Hindlimb muscle (tissue), 1 donor: ENCODE results near the gene CEP350. TPM values are rescaled to one million over a fixed set of nuclear protein-coding genes. Genes with fewer than 3 reads are reported as not detected.
"Not testable (repeated sequence)": the region's sequence is repeated elsewhere in the genome, so short reads cannot be mapped to it uniquely, and the experiment has no call there.

Source experiments
- DNase-seq: peaks from one replicate; pipeline ENCODE4 v3.0.0-alpha.2; 2013
- polyA plus RNA-seq: library from polyadenylated mRNA; unstranded; fragments of 120-200 nt; gene quantifications from one replicate; pipeline ENCODE4 v1.2.1, GENCODE V29; 2013; ENCODE audit not compliant: insufficient read length

The CEP350 gene
- polyA plus RNA-seq, 1 donor = 35.3 TPM

- no peak for DNase-seq
Measured at GRCh38 chr1:180123463-180123936, 168.9 kb downstream of the CEP350 start.

- no peak for DNase-seq
Measured at GRCh38 chr1:180130651-180131050, 176.0 kb downstream of the CEP350 start.

- DNase-seq = no peak
Measured at GRCh38 chr1:180131510-180131909, 176.9 kb downstream of the CEP350 start.

- no peak for DNase-seq
Measured at GRCh38 chr1:180133193-180133592, 178.6 kb downstream of the CEP350 start.

GRCh38 chr1:180133688-180134087 lies 179.1 kb downstream of the CEP350 start:
- DNase-seq = not testable (repeated sequence)

- DNase-seq = no peak
Measured at GRCh38 chr1:180135535-180135934, 180.9 kb downstream of the CEP350 start.

- no peak for DNase-seq
Measured at GRCh38 chr1:180136331-180136967, 181.8 kb downstream of the CEP350 start.

GRCh38 chr1:180136968-180137356 lies 182.4 kb downstream of the CEP350 start:
- DNase-seq = no peak

GRCh38 chr1:180137776-180138175 lies 183.2 kb downstream of the CEP350 start:
- no peak for DNase-seq

- no peak for DNase-seq
Measured at GRCh38 chr1:180141381-180141934, 186.8 kb downstream of the CEP350 start.

GRCh38 chr1:180143359-180143758 lies 188.7 kb downstream of the CEP350 start:
- no peak for DNase-seq

GRCh38 chr1:180144659-180145357 lies 190.2 kb downstream of the CEP350 start:
- no peak for DNase-seq

- DNase-seq = no peak
Measured at GRCh38 chr1:180145446-180145845, 190.8 kb downstream of the CEP350 start.

- DNase-seq = no peak
Measured at GRCh38 chr1:180150982-180151381, 196.4 kb downstream of the CEP350 start.

- DNase-seq = no peak
Measured at GRCh38 chr1:180151508-180151907, 196.9 kb downstream of the CEP350 start.

- DNase-seq = no peak
Measured at GRCh38 chr1:180152588-180152987, 198.0 kb downstream of the CEP350 start.

GRCh38 chr1:180153032-180153431 lies 198.4 kb downstream of the CEP350 start:
- DNase-seq = no peak

GRCh38 chr1:180154003-180154324 lies 199.4 kb downstream of the CEP350 start:
- DNase-seq = no peak

GRCh38 chr1:180154325-180155181 lies 199.9 kb downstream of the CEP350 start, which contains the start of gene QSOX1:
TSS of gene QSOX1 (plus strand) at chr1:180154869. CDS start at chr1:180154908, 39 bp downstream.
- DNase-seq = peak; percentile 89

GRCh38 chr1:180155182-180155682 lies 200.6 kb downstream of the CEP350 start:
- peak; percentile 27 for DNase-seq

- DNase-seq = no peak
Measured at GRCh38 chr1:180156201-180156600, 201.6 kb downstream of the CEP350 start.

- DNase-seq = no peak
Measured at GRCh38 chr1:180156631-180157091, 202.1 kb downstream of the CEP350 start.

- no peak for DNase-seq
Measured at GRCh38 chr1:180157108-180157507, 202.5 kb downstream of the CEP350 start.
